HG03280 (cell line): ENCODE data around the gene ASB3.
"Not testable (repeated sequence)": the region's sequence is repeated elsewhere in the genome, so short reads cannot be mapped to it uniquely, and the experiment has no call there.

ENCODE experiments used
- ATAC-seq: cut with Tn5 transposase; IDR thresholded peaks from one replicate; pipeline ENCODE4 v1.9.1; 2021; ENCODE audit warnings: mild to moderate bottlenecking, moderate library complexity; ENCODE audit not compliant: unreplicated experiment

Gene ASB3

GRCh38 chr2:53740170-53740569 lies 46.6 kb downstream of the ASB3 start:
- ATAC-seq = no peak

- ATAC-seq = no peak
These were observed 47.7 kb downstream of the ASB3 start for GRCh38 chr2:53739032-53739431.

DNA sequence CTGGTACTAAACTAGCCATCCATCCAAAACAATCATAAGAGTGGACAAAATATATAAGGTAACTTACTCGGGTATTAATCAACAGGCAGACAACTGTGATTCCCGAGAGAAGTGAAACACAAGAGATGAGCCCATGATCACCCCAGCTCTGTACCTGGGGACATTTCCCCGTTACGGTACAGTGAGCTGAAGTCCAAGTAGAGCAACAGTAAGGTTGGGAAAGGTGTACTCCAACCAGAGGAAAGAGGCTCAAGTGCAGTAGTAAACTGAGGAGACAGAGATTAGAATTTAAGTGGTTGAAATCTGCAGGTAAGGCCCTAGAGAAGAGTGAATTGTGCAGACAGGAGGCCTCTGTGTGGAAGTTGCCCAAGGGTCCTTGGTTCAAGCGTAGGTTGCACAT lies 49.7 kb downstream of the ASB3 start:
- no peak for ATAC-seq

DNA sequence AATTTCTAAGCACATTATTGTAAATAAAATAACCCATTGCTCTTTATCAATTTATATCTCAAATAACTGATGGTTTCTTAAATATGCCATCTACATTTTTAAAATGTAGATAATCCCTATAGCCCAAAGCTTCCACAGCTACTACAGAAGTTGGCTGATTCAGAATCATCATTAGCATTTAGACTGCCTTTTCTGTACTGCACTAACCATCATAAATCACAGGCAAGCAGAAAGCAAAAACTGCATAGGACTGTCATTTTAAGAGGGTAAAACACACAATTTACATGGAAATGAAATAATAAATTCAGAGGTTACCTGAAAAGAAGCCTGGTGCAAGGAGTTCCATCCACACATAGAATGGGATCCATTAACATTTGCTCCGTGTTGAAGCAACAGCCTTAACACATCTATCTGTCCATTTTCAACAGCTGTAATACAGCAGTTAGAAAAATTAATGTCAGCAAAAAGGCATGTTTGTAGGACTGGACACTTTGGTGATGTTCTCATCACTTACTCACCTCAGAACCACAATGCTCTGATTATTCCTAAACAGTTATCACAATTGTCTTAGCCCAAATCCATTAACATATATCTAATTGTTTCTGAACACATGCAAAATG lies 57.5 kb downstream of the ASB3 start:
- ATAC-seq = no peak

DNA sequence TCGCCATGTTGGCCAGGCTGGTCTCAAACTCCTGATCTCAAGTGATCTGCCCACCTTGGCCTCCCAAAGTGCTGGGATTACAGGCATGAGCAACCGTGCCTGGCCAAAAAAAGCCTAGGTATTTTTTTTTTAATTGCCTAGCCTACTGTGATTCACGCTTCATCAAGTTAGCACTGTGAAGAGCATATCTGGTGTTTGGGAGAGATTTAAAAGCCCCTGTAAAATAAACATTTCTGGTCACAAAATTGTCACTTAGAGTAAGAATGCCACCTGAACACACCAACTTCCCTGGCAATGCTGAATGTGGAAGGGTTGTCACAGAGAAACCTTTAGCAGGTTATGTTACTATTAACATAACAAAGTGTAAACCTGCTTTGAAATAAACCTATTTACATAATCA lies 58.8 kb downstream of the ASB3 start:
- ATAC-seq = no peak

DNA sequence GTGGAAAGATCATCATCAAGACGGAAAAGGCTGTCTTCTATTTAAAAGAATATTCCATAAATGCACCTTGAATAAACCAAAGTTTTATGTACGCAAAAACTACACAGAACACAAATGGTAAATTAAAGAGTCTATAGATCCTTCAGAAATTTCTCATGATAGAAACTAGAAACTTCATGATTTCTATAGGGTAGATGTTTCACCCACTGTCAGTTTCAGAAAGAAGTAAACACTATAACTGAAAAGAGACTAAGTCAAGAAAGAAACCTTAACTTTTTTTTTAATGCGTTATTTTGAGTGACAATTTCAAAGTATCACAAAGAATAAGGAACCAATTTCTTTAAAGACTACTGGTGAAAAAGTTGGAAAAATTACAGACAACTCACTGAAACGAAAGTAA lies 61.1 kb downstream of the ASB3 start:
- ATAC-seq = no peak

- ATAC-seq = no peak
These were observed 62.2 kb downstream of the ASB3 start for GRCh38 chr2:53724536-53724935.

- ATAC-seq = not testable (repeated sequence)
These were observed 65.8 kb downstream of the ASB3 start for GRCh38 chr2:53720944-53721343.

GRCh38 chr2:53715568-53715967 lies 71.2 kb downstream of the ASB3 start:
- ATAC-seq = peak; percentile 48

DNA sequence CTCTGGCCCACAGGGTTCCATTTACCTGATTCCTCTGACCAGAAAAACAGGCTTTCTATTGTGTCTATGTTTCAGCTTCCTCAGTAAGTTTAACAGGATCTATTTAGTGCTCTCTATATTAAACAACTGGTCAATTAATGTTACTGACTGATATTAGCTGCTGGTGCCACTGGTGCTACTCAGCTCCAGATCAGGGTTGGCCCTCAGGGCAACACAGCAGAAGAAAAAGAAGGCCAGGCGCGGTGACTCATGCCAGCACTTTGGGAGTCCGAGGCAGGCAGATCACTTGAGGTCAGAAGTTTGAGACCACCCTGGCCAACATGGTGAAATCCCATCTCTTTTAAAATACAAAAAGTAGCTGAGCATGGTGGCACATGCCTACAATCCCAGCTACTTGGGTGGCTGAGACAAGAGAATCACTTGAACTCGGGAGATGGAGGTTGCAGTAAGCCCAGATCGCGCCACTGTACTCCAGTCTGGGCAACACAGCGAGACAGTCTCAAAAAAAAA lies 75.4 kb downstream of the ASB3 start:
- no peak for ATAC-seq

- no peak for ATAC-seq
These were observed 77.8 kb downstream of the ASB3 start for GRCh38 chr2:53708988-53709387.

DNA sequence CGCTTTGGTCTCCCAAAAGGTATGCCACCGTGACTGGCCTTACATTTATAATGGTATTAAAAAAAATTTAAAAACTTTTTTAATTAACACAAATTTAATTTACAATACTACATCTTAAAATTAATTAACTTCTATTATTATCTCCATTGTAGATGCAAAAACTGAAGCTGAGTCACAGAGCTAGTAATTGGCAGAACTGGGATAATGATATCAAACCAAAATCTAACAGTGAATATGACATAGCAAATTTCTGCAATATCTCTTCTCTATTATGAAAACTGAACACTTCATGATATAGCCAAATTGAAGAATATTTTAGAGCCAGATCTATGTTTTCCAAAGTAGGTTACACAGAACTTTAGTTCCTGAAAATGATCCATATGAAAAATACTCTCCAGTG lies 85.5 kb downstream of the ASB3 start:
- ATAC-seq = no peak

- ATAC-seq = no peak
These were observed 89.1 kb downstream of the ASB3 start for GRCh38 chr2:53697686-53698085.

DNA sequence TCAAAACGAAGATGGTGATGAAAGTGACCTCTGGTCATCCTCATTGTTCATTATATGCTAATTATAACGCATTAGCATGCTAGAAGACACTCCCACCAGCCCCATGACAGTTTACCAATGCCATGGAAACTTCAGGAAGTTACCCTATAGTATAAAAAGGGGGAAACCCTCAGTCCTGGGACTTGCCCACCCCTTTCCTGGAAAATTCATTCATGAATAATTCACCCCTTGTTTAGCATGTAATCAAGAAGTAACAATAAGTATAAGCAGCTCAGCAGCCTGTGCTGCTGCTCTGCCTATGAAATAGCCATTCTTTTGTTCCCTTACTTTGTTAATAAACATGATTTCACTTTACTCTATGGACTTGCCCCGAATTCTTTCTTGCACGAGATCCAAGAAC lies 89.7 kb downstream of the ASB3 start:
- ATAC-seq = no peak

DNA sequence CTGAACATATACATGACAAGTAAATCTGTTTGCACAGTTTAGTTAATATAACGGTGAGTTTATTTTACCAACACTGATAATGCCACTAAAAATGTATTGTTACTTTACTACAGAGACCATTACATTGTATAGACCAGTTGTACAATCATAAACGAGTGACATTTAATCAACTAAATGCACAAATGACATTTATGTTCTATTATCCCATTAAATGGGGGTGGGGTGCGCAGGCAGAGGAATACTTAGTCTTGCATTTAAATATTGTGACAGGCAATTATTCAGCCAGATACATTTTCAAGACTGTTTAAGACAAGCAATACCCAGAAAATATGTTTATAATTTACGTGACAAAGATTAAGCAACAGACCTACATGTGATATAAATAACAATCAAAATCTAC lies 91.2 kb downstream of the ASB3 start:
- no peak for ATAC-seq

- no peak for ATAC-seq
These were observed 92.5 kb downstream of the ASB3 start for GRCh38 chr2:53694096-53694771.

DNA sequence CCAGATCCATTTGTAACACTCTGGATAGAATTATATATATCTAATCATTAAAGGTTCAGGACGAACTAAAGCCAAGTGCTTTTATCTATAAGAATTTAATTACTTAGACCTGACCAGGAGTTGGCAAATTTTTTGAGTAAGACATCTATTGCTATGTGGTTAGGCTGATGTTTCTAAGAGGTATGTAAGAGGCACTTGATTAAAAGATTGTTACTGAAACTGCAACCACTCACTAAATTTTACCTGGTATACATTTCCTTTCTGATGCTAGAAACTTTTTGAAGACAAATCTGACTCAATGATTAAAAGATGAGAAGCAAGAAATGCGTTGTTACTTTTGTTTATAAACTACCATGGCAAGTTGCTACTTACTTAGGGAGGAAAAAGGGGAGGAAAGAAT lies 95.9 kb downstream of the ASB3 start:
- ATAC-seq = no peak

- no peak for ATAC-seq
These were observed 113.8 kb downstream of the ASB3 start for GRCh38 chr2:53672881-53673522.

DNA sequence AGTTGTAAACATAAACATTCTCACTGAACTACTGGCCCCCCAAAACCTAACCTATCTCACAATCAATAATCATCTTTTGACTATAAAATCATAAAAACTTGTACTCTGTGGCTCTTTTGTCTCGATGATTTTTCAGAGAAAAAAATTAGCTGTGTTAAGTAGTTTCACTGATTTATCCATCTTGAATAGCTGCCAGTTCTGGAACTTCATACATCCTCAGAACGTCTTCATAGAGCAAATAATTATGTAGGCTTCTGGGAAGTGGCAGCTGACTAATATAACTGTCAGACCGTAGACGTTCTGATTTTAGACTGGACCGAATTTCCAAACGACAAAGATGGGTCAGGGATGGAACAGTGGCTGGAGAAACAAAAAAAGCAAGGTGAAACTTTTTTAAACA lies 116.4 kb downstream of the ASB3 start:
- ATAC-seq = no peak

DNA sequence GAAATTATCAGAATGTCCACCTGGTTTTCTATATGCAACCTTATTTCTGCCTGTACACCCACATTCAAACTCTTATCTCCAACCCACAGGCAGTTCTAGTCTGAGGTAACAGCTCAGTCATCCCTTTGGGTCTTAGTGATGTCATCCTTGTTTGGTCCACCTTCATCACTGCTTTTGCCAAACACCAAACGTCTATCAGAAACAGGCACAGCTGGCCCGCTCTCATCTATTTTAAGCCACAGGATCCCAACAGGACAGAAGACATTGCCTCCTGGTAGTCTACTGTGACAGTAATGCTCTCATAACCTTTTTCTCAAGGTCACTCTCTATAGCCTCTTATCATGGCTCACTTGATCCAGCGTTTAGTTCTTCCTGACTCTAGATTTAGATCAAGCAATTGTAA lies 118.1 kb downstream of the ASB3 start:
- no peak for ATAC-seq

DNA sequence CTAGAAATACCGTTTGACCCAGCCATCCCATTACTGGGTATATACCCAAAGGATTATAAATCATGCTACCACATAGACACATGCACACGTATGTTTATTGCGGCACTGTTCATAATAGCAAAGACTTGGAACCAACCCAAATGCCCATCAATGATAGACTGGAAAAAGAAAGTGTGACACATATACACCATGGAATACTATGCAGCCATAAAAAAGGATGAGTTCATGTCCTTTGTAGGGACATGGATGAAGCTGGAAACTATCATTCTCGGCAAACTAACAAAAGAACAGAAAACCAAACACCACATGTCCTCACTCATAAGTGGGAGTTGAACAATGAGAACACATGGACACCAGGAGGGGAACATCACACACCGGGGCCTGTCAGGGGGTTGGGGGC lies 119.6 kb downstream of the ASB3 start:
- not testable (repeated sequence) for ATAC-seq

GRCh38 chr2:53660886-53661285 lies 125.9 kb downstream of the ASB3 start:
- ATAC-seq = no peak
